ENCODE data around the gene SYT2. TPM values are rescaled to one million over a fixed set of nuclear protein-coding genes. Genes with fewer than 3 reads are reported as not detected.
"Not testable (repeated sequence)": the region's sequence is repeated elsewhere in the genome, so short reads cannot be mapped to it uniquely, and the experiment has no call there.

Gene SYT2
- total RNA-seq, 1 experiment from 2014 or later: not detected

- DNase-seq (ENCODE audit: low read depth): no peak
- in situ Hi-C loops (cut with HindIII; ENCODE audit: low pct_unique_long_range_greater_than_20kb, low sequenced_read_pairs): no loop called here
These were observed 93.8 kb downstream of the SYT2 start for GRCh38 chr1:202616355-202616915.

- no peak for DNase-seq (ENCODE audit: low read depth)
- in situ Hi-C loops (cut with HindIII; ENCODE audit: low pct_unique_long_range_greater_than_20kb, low sequenced_read_pairs): no loop called here
These were observed 94.5 kb downstream of the SYT2 start for GRCh38 chr1:202615501-202616354.

- in situ Hi-C loops (cut with HindIII; ENCODE audit: low pct_unique_long_range_greater_than_20kb, low sequenced_read_pairs); DNase-seq (ENCODE audit: low read depth): not testable (repeated sequence)
These were observed 95.1 kb downstream of the SYT2 start for GRCh38 chr1:202615208-202615500.

- DNase-seq (ENCODE audit: low read depth); in situ Hi-C loops (cut with HindIII; ENCODE audit: low pct_unique_long_range_greater_than_20kb, low sequenced_read_pairs): not testable (repeated sequence)
These were observed 95.7 kb downstream of the SYT2 start for GRCh38 chr1:202614363-202615207.

- in situ Hi-C loops (cut with HindIII; ENCODE audit: low pct_unique_long_range_greater_than_20kb, low sequenced_read_pairs): no loop called here
- DNase-seq (ENCODE audit: low read depth): no peak
These were observed 96.7 kb downstream of the SYT2 start for GRCh38 chr1:202613571-202613970.

- in situ Hi-C loops (cut with HindIII; ENCODE audit: low pct_unique_long_range_greater_than_20kb, low sequenced_read_pairs); DNase-seq (ENCODE audit: low read depth): not testable (repeated sequence)
These were observed 98.2 kb downstream of the SYT2 start for GRCh38 chr1:202612036-202612435.

- in situ Hi-C loops (cut with HindIII; ENCODE audit: low pct_unique_long_range_greater_than_20kb, low sequenced_read_pairs): no loop called here
- DNase-seq (ENCODE audit: low read depth): no peak
These were observed 104.7 kb downstream of the SYT2 start for GRCh38 chr1:202605515-202605914.

- DNase-seq (ENCODE audit: low read depth): no peak
- in situ Hi-C loops (cut with HindIII; ENCODE audit: low pct_unique_long_range_greater_than_20kb, low sequenced_read_pairs): no loop called here
These were observed 106.8 kb downstream of the SYT2 start for GRCh38 chr1:202603435-202603834.

GRCh38 chr1:202600432-202601041, 109.7 kb downstream of the SYT2 start:
- no peak for DNase-seq (ENCODE audit: low read depth)
- in situ Hi-C loops (cut with HindIII; ENCODE audit: low pct_unique_long_range_greater_than_20kb, low sequenced_read_pairs): no loop called here

GRCh38 chr1:202599669-202600431, 110.4 kb downstream of the SYT2 start:
- in situ Hi-C loops (cut with HindIII; ENCODE audit: low pct_unique_long_range_greater_than_20kb, low sequenced_read_pairs): no loop called here
- DNase-seq (ENCODE audit: low read depth): peak; percentile 57

GRCh38 chr1:202597090-202597761, 113.0 kb downstream of the SYT2 start:
- in situ Hi-C loops (cut with HindIII; ENCODE audit: low pct_unique_long_range_greater_than_20kb, low sequenced_read_pairs): no loop called here

GRCh38 chr1:202596638-202597037, 113.6 kb downstream of the SYT2 start:
- in situ Hi-C loops (cut with HindIII; ENCODE audit: low pct_unique_long_range_greater_than_20kb, low sequenced_read_pairs): no loop called here
- DNase-seq (ENCODE audit: low read depth): no peak

More at GRCh38 chr1:202597090-202597761, 113.0 kb downstream of the SYT2 start:
- no peak for DNase-seq (ENCODE audit: low read depth)

- in situ Hi-C loops (cut with HindIII; ENCODE audit: low pct_unique_long_range_greater_than_20kb, low sequenced_read_pairs): no loop called here
These were observed 116.4 kb downstream of the SYT2 start for GRCh38 chr1:202593845-202594244.

GRCh38 chr1:202592146-202592545, 118.1 kb downstream of the SYT2 start:
- DNase-seq (ENCODE audit: low read depth): no peak
- in situ Hi-C loops (cut with HindIII; ENCODE audit: low pct_unique_long_range_greater_than_20kb, low sequenced_read_pairs): no loop called here

More at GRCh38 chr1:202593845-202594244, 116.4 kb downstream of the SYT2 start:
- DNase-seq (ENCODE audit: low read depth): no peak

GRCh38 chr1:202591515-202591914, 118.7 kb downstream of the SYT2 start:
- in situ Hi-C loops (cut with HindIII; ENCODE audit: low pct_unique_long_range_greater_than_20kb, low sequenced_read_pairs): no loop called here
- no peak for DNase-seq (ENCODE audit: low read depth)

GRCh38 chr1:202590975-202591411, 119.3 kb downstream of the SYT2 start:
- in situ Hi-C loops (cut with HindIII; ENCODE audit: low pct_unique_long_range_greater_than_20kb, low sequenced_read_pairs): no loop called here
- DNase-seq (ENCODE audit: low read depth): no peak

- no peak for DNase-seq (ENCODE audit: low read depth)
- in situ Hi-C loops (cut with HindIII; ENCODE audit: low pct_unique_long_range_greater_than_20kb, low sequenced_read_pairs): no loop called here
These were observed 120.1 kb downstream of the SYT2 start for GRCh38 chr1:202590126-202590525.
